HepG2 (cell line): ENCODE results near the gene ZBTB48. TPM values are rescaled to one million over a fixed set of nuclear protein-coding genes. Genes with fewer than 3 reads are reported as not detected.

Source experiments
- CENPX ChIP-seq: sonication (generic); formaldehyde crosslinking; IDR thresholded peaks from 2 replicates; pipeline ENCODE4 v1.9.0; 2021; ENCODE audit warnings: mild to moderate bottlenecking, missing genetic modification reagents, moderate library complexity
- CHD4 ChIP-seq: fragments of 200-600 bp; sonication (generic); IDR thresholded peaks from 2 replicates; pipeline ENCODE4 v1.7.0; 2017; ENCODE audit warnings: mild to moderate bottlenecking, low read length, borderline replicate concordance
- GZF1 ChIP-seq: sonication (generic); formaldehyde crosslinking; IDR thresholded peaks from 2 replicates; pipeline ENCODE4 v1.5.1; 2020; ENCODE audit warnings: mild to moderate bottlenecking, missing genetic modification reagents
- KAT2B ChIP-seq: fragments of 150-350 bp; IDR thresholded peaks from 2 replicates; pipeline ENCODE4 v1.6.1; 2014; ENCODE audit warnings: low read depth, low read length, borderline replicate concordance
- MAFF ChIP-seq: IDR thresholded peaks from 2 replicates; pipeline ENCODE4 v1.6.1; 2011; ENCODE audit warnings: low read depth, low read length, improper control_type of control experiment
- MLLT10 ChIP-seq: sonication (generic); formaldehyde crosslinking; IDR thresholded peaks from 2 replicates; pipeline ENCODE4 v1.4.0; 2020; ENCODE audit warnings: missing genetic modification reagents
- NPAS2 ChIP-seq: sonication (generic); formaldehyde crosslinking; IDR thresholded peaks from 2 replicates; pipeline ENCODE4 v1.8.0; 2022; ENCODE audit warnings: mild to moderate bottlenecking, missing genetic modification reagents, borderline replicate concordance
- PHF20 ChIP-seq: sonication (generic); formaldehyde crosslinking; IDR thresholded peaks from 2 replicates; pipeline ENCODE4 v1.5.0; 2020; ENCODE audit warnings: mild to moderate bottlenecking, missing genetic modification reagents
- SNAI1 ChIP-seq: sonication (generic); formaldehyde crosslinking; IDR thresholded peaks from 2 replicates; pipeline ENCODE4 v1.5.0; 2020; ENCODE audit warnings: mild to moderate bottlenecking, missing genetic modification reagents, borderline replicate concordance
- STAT5B ChIP-seq: sonication (generic); formaldehyde crosslinking; IDR thresholded peaks from 2 replicates; pipeline ENCODE4 v1.4.0; 2020; ENCODE audit warnings: missing genetic modification reagents
- ZNF180 ChIP-seq: sonication (generic); formaldehyde crosslinking; IDR thresholded peaks from 2 replicates; pipeline ENCODE4 v1.4.0; 2020; ENCODE audit warnings: low read depth, missing genetic modification reagents, borderline replicate concordance
- ZNF232 ChIP-seq: sonication (generic); formaldehyde crosslinking; IDR thresholded peaks from 2 replicates; pipeline ENCODE4 v1.4.0; 2020; ENCODE audit warnings: missing genetic modification reagents, borderline replicate concordance
- ZNF335 ChIP-seq: sonication (generic); formaldehyde crosslinking; IDR thresholded peaks from 2 replicates; pipeline ENCODE4 v1.4.0; 2020; ENCODE audit warnings: missing genetic modification reagents
- ZNF441 ChIP-seq: sonication (generic); formaldehyde crosslinking; IDR thresholded peaks from 2 replicates; pipeline ENCODE4 v1.7.0; 2021; ENCODE audit warnings: missing genetic modification reagents, borderline replicate concordance
- ZNF703 ChIP-seq: sonication (generic); formaldehyde crosslinking; IDR thresholded peaks from 2 replicates; pipeline ENCODE4 v1.5.1; 2020; ENCODE audit warnings: missing genetic modification reagents, mild to moderate bottlenecking, moderate library complexity, borderline replicate concordance
- ZNF780A ChIP-seq: sonication (generic); formaldehyde crosslinking; IDR thresholded peaks from 2 replicates; pipeline ENCODE4 v1.8.0; 2022; ENCODE audit warnings: mild to moderate bottlenecking, missing genetic modification reagents, moderate library complexity
- polyA plus RNA-seq, 8 experiments: library from polyadenylated mRNA; depleted of rRNA in 3 of 8; stranded (reverse) in 7 of 8; unstranded in 1 of 8; fragments of >200 nt; fragmentation: Illumina TruSeq in 4 of 8; extraction: Trizol in 4 of 8; gene quantifications; 2 replicates each; pipeline versions ENCODE4 v1.2.1 to v1.2.3, GENCODE V29; 2011 to 2016; ENCODE audit warnings: low read depth in 4 of 8, missing spikeins in 1 of 8, mixed read lengths in 1 of 8; ENCODE audit not compliant: insufficient read depth in 1 of 8
- total RNA-seq, 5 experiments: library from RNA; depleted of rRNA; stranded (reverse); fragments of >200 nt; fragmentation: Illumina TruSeq; extraction: Trizol; gene quantifications; 2 replicates each; pipeline ENCODE4 v1.2.3, GENCODE V29; 2016; ENCODE audit warnings: low read depth in 1 of 5
- TF ChIP-seq, protein P1 (sequence below): sonication (generic); formaldehyde crosslinking; IDR thresholded peaks from 2 replicates; pipeline ENCODE4 v1.9.0; 2021; ENCODE audit warnings: missing genetic modification reagents, mild to moderate bottlenecking, borderline replicate concordance
- TF ChIP-seq, protein P2 (sequence below): IDR thresholded peaks from 2 replicates; pipeline ENCODE4 v1.6.1; 2016
- TF ChIP-seq, protein P3 (sequence below), 2 experiments: fragments of 450-650 bp in 1 of 2; sonication (generic) in 1 of 2; formaldehyde crosslinking in 1 of 2; IDR thresholded peaks; 2 replicates each; pipeline versions ENCODE4 v1.6.1 to v1.8.0; 2016 to 2022; ENCODE audit warnings: antibody characterized with exemption in 1 of 2, mild to moderate bottlenecking in 1 of 2, missing genetic modification reagents in 1 of 2

The ZBTB48 gene
- total and polyA plus RNA-seq, 2 of the 13 experiments (the other 11 are each of a cell fraction or from before 2014, with no cell fraction given), result 13.0 to 17.1 TPM

DNA sequence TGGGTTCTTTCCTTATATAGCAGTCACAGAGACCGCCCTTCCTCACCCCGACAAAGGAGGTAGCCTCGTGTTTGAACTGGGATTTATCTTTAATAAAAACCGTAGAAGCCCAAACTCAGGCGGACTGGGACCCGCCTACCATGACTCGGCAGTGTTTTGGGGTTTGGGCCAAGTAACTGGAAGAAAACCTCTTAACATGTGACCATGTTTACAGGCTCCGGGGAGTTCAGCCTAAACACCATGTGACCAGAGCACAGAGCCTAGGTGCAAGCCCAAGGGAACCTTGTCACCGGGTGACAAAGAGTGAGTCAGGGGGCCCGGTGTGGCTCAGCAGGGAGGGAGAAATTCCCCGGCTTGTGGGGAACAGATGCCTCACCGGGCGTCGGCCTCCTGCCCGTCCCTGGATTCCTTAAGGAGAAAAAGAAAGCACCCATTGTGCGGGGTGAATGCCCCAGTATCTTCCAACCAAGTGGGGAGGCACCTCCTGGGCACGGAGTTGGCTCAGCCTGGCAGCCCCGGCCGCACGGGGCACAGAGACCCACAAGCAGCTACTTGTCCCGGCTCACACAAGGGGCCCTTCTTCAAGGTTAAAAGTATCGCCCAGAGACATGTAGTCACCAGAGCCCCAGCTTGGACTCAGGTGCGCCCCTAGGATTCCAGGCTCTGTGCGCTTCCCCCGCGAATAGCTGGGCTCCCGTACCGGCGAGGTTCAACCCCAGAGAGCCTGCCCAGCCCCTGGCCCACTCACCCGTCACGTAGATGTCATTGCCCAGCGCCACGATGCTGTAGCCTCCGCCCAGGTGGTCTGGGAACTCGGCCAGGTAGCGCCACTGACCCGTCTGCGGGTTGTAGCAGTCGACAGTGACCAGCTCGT is 21.5 kb downstream of the ZBTB48 start (continued):
- TF ChIP-seq ZNF335 (no peak), ZNF180 (CRISPR knock-in tag) (no peak), ZNF441 (CRISPR knock-in tag) (no peak), GZF1 (CRISPR knock-in tag) (no peak), ZNF780A (CRISPR knock-in tag) (no peak), KAT2B (no peak), STAT5B (CRISPR knock-in tag) (no peak), MAFF (peak; percentile 33; the same call in 1 of the 2 replicates), PHF20 (CRISPR knock-in tag) (no peak), CHD4 (no peak), ZNF232 (CRISPR knock-in tag) (peak; percentile 59; the same call in 1 of the 2 replicates), MLLT10 (CRISPR knock-in tag) (no peak), NPAS2 (CRISPR knock-in tag) (no peak), CENPX (no peak), SNAI1 (CRISPR knock-in tag) (no peak), ZNF703 (CRISPR knock-in tag) (no peak)
- TF ChIP-seq, protein P1, sequence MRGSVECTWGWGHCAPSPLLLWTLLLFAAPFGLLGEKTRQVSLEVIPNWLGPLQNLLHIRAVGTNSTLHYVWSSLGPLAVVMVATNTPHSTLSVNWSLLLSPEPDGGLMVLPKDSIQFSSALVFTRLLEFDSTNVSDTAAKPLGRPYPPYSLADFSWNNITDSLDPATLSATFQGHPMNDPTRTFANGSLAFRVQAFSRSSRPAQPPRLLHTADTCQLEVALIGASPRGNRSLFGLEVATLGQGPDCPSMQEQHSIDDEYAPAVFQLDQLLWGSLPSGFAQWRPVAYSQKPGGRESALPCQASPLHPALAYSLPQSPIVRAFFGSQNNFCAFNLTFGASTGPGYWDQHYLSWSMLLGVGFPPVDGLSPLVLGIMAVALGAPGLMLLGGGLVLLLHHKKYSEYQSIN (CRISPR knock-in tag), result no peak
- TF ChIP-seq, protein P2, sequence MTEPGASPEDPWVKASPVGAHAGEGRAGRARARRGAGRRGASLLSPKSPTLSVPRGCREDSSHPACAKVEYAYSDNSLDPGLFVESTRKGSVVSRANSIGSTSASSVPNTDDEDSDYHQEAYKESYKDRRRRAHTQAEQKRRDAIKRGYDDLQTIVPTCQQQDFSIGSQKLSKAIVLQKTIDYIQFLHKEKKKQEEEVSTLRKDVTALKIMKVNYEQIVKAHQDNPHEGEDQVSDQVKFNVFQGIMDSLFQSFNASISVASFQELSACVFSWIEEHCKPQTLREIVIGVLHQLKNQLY, result 0 out of 2 replicates have a peak, but pooled peaks have one; percentile 21
- TF ChIP-seq, protein P3, sequence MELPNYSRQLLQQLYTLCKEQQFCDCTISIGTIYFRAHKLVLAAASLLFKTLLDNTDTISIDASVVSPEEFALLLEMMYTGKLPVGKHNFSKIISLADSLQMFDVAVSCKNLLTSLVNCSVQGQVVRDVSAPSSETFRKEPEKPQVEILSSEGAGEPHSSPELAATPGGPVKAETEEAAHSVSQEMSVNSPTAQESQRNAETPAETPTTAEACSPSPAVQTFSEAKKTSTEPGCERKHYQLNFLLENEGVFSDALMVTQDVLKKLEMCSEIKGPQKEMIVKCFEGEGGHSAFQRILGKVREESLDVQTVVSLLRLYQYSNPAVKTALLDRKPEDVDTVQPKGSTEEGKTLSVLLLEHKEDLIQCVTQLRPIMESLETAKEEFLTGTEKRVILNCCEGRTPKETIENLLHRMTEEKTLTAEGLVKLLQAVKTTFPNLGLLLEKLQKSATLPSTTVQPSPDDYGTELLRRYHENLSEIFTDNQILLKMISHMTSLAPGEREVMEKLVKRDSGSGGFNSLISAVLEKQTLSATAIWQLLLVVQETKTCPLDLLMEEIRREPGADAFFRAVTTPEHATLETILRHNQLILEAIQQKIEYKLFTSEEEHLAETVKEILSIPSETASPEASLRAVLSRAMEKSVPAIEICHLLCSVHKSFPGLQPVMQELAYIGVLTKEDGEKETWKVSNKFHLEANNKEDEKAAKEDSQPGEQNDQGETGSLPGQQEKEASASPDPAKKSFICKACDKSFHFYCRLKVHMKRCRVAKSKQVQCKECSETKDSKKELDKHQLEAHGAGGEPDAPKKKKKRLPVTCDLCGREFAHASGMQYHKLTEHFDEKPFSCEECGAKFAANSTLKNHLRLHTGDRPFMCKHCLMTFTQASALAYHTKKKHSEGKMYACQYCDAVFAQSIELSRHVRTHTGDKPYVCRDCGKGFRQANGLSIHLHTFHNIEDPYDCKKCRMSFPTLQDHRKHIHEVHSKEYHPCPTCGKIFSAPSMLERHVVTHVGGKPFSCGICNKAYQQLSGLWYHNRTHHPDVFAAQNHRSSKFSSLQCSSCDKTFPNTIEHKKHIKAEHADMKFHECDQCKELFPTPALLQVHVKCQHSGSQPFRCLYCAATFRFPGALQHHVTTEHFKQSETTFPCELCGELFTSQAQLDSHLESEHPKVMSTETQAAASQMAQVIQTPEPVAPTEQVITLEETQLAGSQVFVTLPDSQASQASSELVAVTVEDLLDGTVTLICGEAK (IDR thresholded peaks at IDR 0.05), result no peak
- TF ChIP-seq, protein P3 (CRISPR knock-in tag; IDR thresholded peaks at IDR 0.05), result no peak
